Liver (tissue), 9 donors: ENCODE results near the gene FES. TPM values are rescaled to one million over a fixed set of nuclear protein-coding genes. Genes with fewer than 3 reads are reported as not detected.

ENCODE experiments used
- DNase-seq: peaks from one replicate; pipeline ENCODE4 v3.0.0-alpha.2; 2017; ENCODE audit warnings: low spot score
- H3K27ac ChIP-seq, 2 donors: one replicate each; pipeline ENCODE4 v1.7.0; 2013; ENCODE audit warnings: inconsistent platforms in 2 of 2, low read length in 2 of 2, control low read depth in 1 of 2, low read depth in 1 of 2, mild to moderate bottlenecking in 1 of 2
- H3K27me3 ChIP-seq, 4 donors: one replicate each; pipeline versions ENCODE4 v1.6.1 to v1.7.0; 2013; ENCODE audit warnings: low read length in 3 of 4, inconsistent platforms in 1 of 4, mild to moderate bottlenecking in 1 of 4, moderate library complexity in 1 of 4; ENCODE audit not compliant: control insufficient read depth in 4 of 4, insufficient read depth in 4 of 4
- H3K36me3 ChIP-seq, 4 donors: one replicate each; pipeline versions ENCODE4 v1.6.1 to v1.7.0; 2013; ENCODE audit warnings: low read length in 3 of 4, mild to moderate bottlenecking in 3 of 4, low read depth in 1 of 4, moderate library complexity in 1 of 4; ENCODE audit not compliant: control insufficient read depth in 4 of 4, insufficient read depth in 3 of 4
- H3K4me1 ChIP-seq, 4 donors: one replicate each; pipeline versions ENCODE4 v1.6.1 to v1.7.0; 2013; ENCODE audit warnings: low read length in 3 of 4, mild to moderate bottlenecking in 3 of 4, moderate library complexity in 1 of 4; ENCODE audit not compliant: control insufficient read depth in 4 of 4, insufficient read depth in 4 of 4
- H3K4me3 ChIP-seq, 3 donors: one replicate each; pipeline versions ENCODE4 v1.6.1 to v1.7.0; 2013; ENCODE audit warnings: low read length in 3 of 3, control low read depth in 1 of 3, low read depth in 1 of 3, mild to moderate bottlenecking in 1 of 3
- H3K9ac ChIP-seq, 2 donors: one replicate each; pipeline ENCODE4 v1.7.0; 2013; ENCODE audit warnings: low read length in 2 of 2, mild to moderate bottlenecking in 2 of 2, moderate library complexity in 2 of 2, control low read depth in 1 of 2, low read depth in 1 of 2
- H3K9me3 ChIP-seq, 4 donors: one replicate each; pipeline versions ENCODE4 v1.6.1 to v1.7.0; 2013; ENCODE audit warnings: low read length in 3 of 4; ENCODE audit not compliant: control insufficient read depth in 4 of 4
- ATF3 ChIP-seq: IDR thresholded peaks from 2 replicates; pipeline ENCODE4 v1.6.1; 2016; ENCODE audit warnings: antibody characterized with exemption
- CTCF ChIP-seq: fragments of 150-350 bp; IDR thresholded peaks from 2 replicates; pipeline ENCODE4 v1.5.1; 2017; ENCODE audit warnings: improper control_type of control experiment, low read depth, low read length; ENCODE audit not compliant: missing input control
- EGR1 ChIP-seq, 2 donors: IDR thresholded peaks; 2 replicates each; pipeline ENCODE4 v1.6.1; 2016 to 2018; ENCODE audit warnings: antibody characterized with exemption in 2 of 2, low read depth in 2 of 2
- FOXA1 ChIP-seq: IDR thresholded peaks from 2 replicates; pipeline ENCODE4 v1.6.1; 2016; ENCODE audit warnings: antibody characterized with exemption
- FOXA2 ChIP-seq: IDR thresholded peaks from 2 replicates; pipeline ENCODE4 v1.6.1; 2016; ENCODE audit warnings: antibody characterized with exemption
- HNF4A ChIP-seq, 2 donors: conservative IDR thresholded peaks; 2 replicates each; pipeline ENCODE4 v1.6.1; 2016; ENCODE audit warnings: antibody characterized with exemption in 2 of 2, mild to moderate bottlenecking in 2 of 2
- HNF4G ChIP-seq: IDR thresholded peaks from 2 replicates; pipeline ENCODE4 v1.6.1; 2016; ENCODE audit warnings: antibody characterized with exemption
- JUND ChIP-seq, 2 donors: IDR thresholded peaks; 2 replicates each; pipeline ENCODE4 v1.6.1; 2016; ENCODE audit warnings: antibody characterized with exemption in 2 of 2
- MAX ChIP-seq: IDR thresholded peaks from 2 replicates; pipeline ENCODE4 v1.6.1; 2016; ENCODE audit warnings: antibody characterized with exemption
- RAD21 ChIP-seq, 2 donors: IDR thresholded peaks; 2 replicates each; pipeline ENCODE4 v1.6.1; 2016; ENCODE audit warnings: antibody characterized with exemption in 2 of 2, mild to moderate bottlenecking in 2 of 2
- REST ChIP-seq: IDR thresholded peaks from 2 replicates; pipeline ENCODE4 v1.6.1; 2016; ENCODE audit warnings: antibody characterized with exemption, mild to moderate bottlenecking
- RXRA ChIP-seq, 2 donors: IDR thresholded peaks; 2 replicates each; pipeline ENCODE4 v1.6.1; 2017 to 2018; ENCODE audit warnings: antibody characterized with exemption in 2 of 2, mild to moderate bottlenecking in 1 of 2
- SP1 ChIP-seq: IDR thresholded peaks from 2 replicates; pipeline ENCODE4 v1.6.1; 2018; ENCODE audit warnings: antibody characterized with exemption, mild to moderate bottlenecking
- TAF1 ChIP-seq: conservative IDR thresholded peaks from 2 replicates; pipeline ENCODE4 v1.6.1; 2016; ENCODE audit warnings: antibody characterized with exemption, mild to moderate bottlenecking
- WGBS: extraction: QIAGEN DNeasy Blood & Tissue Kit; methylation state at CpG from one replicate; pipeline ENCODE4 v1.1.7; 2013; 5-methylcytosine and 5-hydroxymethylcytosine counted together
- polyA plus RNA-seq, 2 donors: library from polyadenylated mRNA; stranded (reverse) in 1 of 2; unstranded in 1 of 2; fragments of 200-250 nt in 1 of 2; fragments of >200 nt in 1 of 2; fragmentation: Nextera tagmentation in 1 of 2; extraction: Ambion mirVana in 1 of 2; gene quantifications; one replicate each; pipeline versions ENCODE4 v1.2.1 to v1.2.3, GENCODE V29; 2013 to 2015
- total RNA-seq, 2 donors: library from RNA; depleted of rRNA; stranded (reverse); fragments of >200 nt; gene quantifications; one replicate each; pipeline ENCODE4 v1.2.3, GENCODE V29; 2014
- donor health status: healthy.
- donor health status: healthy.
- donor health status: healthy.
- donor health status: healthy.
- donor health status: healthy.

Gene FES
- total and polyA plus RNA-seq, 4 donors: 12.1 to 43.1 (median 28.8) TPM

- peak overlapping the region; percentile 88 to 90 for H3K27ac ChIP-seq
- peaks cover 11 to 16% (median 14%) of the 10 kb centered on the region in 4 donors for H3K36me3 ChIP-seq
- WGBS: 14% methylated on average over 12 of the region's 12 CpGs
- H3K4me3 ChIP-seq: peak overlapping the region; percentile 80 to 94 (median 89)
- peaks cover 8 to 65% (median 48%) of the 10 kb centered on the region in 4 donors for H3K4me1 ChIP-seq
- H3K9ac ChIP-seq: peak overlapping the region; percentile 83 to 96
- DNase-seq: peak; percentile 69
- no peaks in the 10 kb centered on the region for H3K9me3 ChIP-seq
- H3K27me3 ChIP-seq: no peaks in the 10 kb centered on the region
- no peak for TF ChIP-seq FOXA2
- TF ChIP-seq MAX: no peak
- TF ChIP-seq RXRA (IDR thresholded peaks at IDR 0.05): no peak
- peak; percentile 23 to 33 for TF ChIP-seq JUND (IDR thresholded peaks at IDR 0.05)
- TF ChIP-seq TAF1: peak; percentile 46
- TF ChIP-seq REST: no peak
Measured at GRCh38 chr15:90872486-90873184, 11.7 kb upstream of the FES start.

- peaks cover 16 to 24% (median 23%) of the 10 kb centered on the region in 4 donors for H3K36me3 ChIP-seq
- H3K4me1 ChIP-seq: peaks cover 8 to 69% (median 48%) of the 10 kb centered on the region in 4 donors
- no peak for TF ChIP-seq MAX
- TF ChIP-seq FOXA2: no peak
- TF ChIP-seq SP1: no peak
- TF ChIP-seq EGR1 (IDR thresholded peaks at IDR 0.05; ENCODE audit: low read depth in 2 of 2): no peak
- no peak for TF ChIP-seq RXRA (IDR thresholded peaks at IDR 0.05)
- TF ChIP-seq HNF4G: no peak
- TF ChIP-seq HNF4A (conservative IDR thresholded peaks at IDR 0.05): no peak
- no peak for TF ChIP-seq TAF1
- no peak for TF ChIP-seq FOXA1
- TF ChIP-seq REST: no peak
- TF ChIP-seq JUND (IDR thresholded peaks at IDR 0.05): no peak
- TF ChIP-seq RAD21 (IDR thresholded peaks at IDR 0.05): no peak
- no peak for TF ChIP-seq CTCF
- no peak for TF ChIP-seq ATF3
- H3K4me3 ChIP-seq: peak overlapping the region; percentile 49 to 94 (median 89)
- H3K9me3 ChIP-seq: no peaks in the 10 kb centered on the region
- no peak for DNase-seq
- WGBS: 37% methylated on average over 6 of the region's 6 CpGs
- H3K9ac ChIP-seq: peak overlapping the region in 1 of 2 donors; percentile 14
- no peaks in the 10 kb centered on the region for H3K27me3 ChIP-seq
- peak overlapping the region; percentile 88 to 90 for H3K27ac ChIP-seq
Measured at GRCh38 chr15:90873488-90873997, 10.8 kb upstream of the FES start.
